ENCODE measurements around the gene CHN1. TPM values are rescaled to one million over a fixed set of nuclear protein-coding genes. Genes with fewer than 3 reads are reported as not detected.

The CHN1 gene
- total RNA-seq, 1 donor from 2014 or later, result 14.2 TPM

- no peaks in the 10 kb centered on the region for H3K27me3 ChIP-seq (ENCODE audit: low read depth)
- H3K4me3 ChIP-seq, result peak overlapping the region; percentile 57
- H3K9me3 ChIP-seq (replicated peaks), result no peaks in the 10 kb centered on the region
- no peak for TF ChIP-seq CTCF (IDR thresholded peaks at IDR 0.05; ENCODE audit: borderline replicate concordance)
- intact Hi-C loops (cut with micrococcal nuclease), result no loop called here
- H3K36me3 ChIP-seq, result no peaks in the 10 kb centered on the region
- no peak for DNase-seq
- H3K4me1 ChIP-seq, result peaks cover 50% of the 10 kb centered on the region
- peak overlapping the region; percentile 9 for H3K27ac ChIP-seq (replicated peaks)
These were observed 159.0 kb downstream of the CHN1 start for GRCh38 chr2:174846218-174846617.

- H3K27me3 ChIP-seq (ENCODE audit: low read depth), result no peaks in the 10 kb centered on the region
- H3K27ac ChIP-seq (replicated peaks), result no peak overlapping the region
- no peak for DNase-seq
- intact Hi-C loops (cut with micrococcal nuclease), result no loop called here
- H3K36me3 ChIP-seq, result no peaks in the 10 kb centered on the region
- peaks cover 54% of the 10 kb centered on the region for H3K4me1 ChIP-seq
- no peaks in the 10 kb centered on the region for H3K9me3 ChIP-seq (replicated peaks)
- no peak for TF ChIP-seq CTCF (IDR thresholded peaks at IDR 0.05; ENCODE audit: borderline replicate concordance)
- H3K4me3 ChIP-seq, result no peak overlapping the region
These were observed 160.9 kb downstream of the CHN1 start for GRCh38 chr2:174844295-174844708.

DNA sequence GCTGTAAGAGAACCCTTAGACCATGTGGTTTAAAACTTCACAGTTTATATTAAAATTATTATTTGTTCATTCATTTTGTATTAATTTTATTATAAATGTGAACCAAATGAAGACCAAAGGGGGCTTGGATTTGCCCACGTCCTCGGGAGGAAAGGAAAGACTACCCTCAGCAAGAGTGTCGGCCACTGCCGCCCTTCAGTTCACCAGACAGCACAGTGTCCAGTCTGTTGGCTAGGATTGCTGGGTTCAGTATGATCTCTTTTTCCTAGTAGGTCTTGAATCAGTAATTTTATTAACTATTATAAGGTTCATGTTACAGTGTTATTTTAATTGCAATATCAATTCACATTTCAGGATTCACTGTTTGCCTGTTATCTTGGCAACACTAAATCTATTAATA, 162.7 kb downstream of the CHN1 start:
- no peaks in the 10 kb centered on the region for H3K27me3 ChIP-seq (ENCODE audit: low read depth)
- no peaks in the 10 kb centered on the region for H3K36me3 ChIP-seq
- H3K4me1 ChIP-seq, result peaks cover 41% of the 10 kb centered on the region
- H3K9me3 ChIP-seq (replicated peaks), result no peaks in the 10 kb centered on the region
- H3K27ac ChIP-seq (replicated peaks), result no peak overlapping the region
- H3K4me3 ChIP-seq, result no peak overlapping the region
- DNase-seq, result no peak
- intact Hi-C loops (cut with micrococcal nuclease), result no loop called here
- TF ChIP-seq CTCF (IDR thresholded peaks at IDR 0.05; ENCODE audit: borderline replicate concordance), result no peak

- H3K4me1 ChIP-seq, result peaks cover 43% of the 10 kb centered on the region
- H3K4me3 ChIP-seq, result no peak overlapping the region
- DNase-seq, result no peak
- no peaks in the 10 kb centered on the region for H3K27me3 ChIP-seq (ENCODE audit: low read depth)
- H3K9me3 ChIP-seq (replicated peaks), result no peaks in the 10 kb centered on the region
- intact Hi-C loops (cut with micrococcal nuclease), result no loop called here
- H3K36me3 ChIP-seq, result no peaks in the 10 kb centered on the region
- no peak for TF ChIP-seq CTCF (IDR thresholded peaks at IDR 0.05; ENCODE audit: borderline replicate concordance)
- H3K27ac ChIP-seq (replicated peaks), result no peak overlapping the region
These were observed 163.2 kb downstream of the CHN1 start for GRCh38 chr2:174841936-174842335.

GRCh38 chr2:174841350-174841749, 163.8 kb downstream of the CHN1 start:
- no peak overlapping the region for H3K27ac ChIP-seq (replicated peaks)
- H3K4me3 ChIP-seq, result no peak overlapping the region
- H3K4me1 ChIP-seq, result peaks cover 44% of the 10 kb centered on the region
- H3K27me3 ChIP-seq (ENCODE audit: low read depth), result no peaks in the 10 kb centered on the region
- TF ChIP-seq CTCF (IDR thresholded peaks at IDR 0.05; ENCODE audit: borderline replicate concordance), result no peak
- DNase-seq, result no peak
- intact Hi-C loops (cut with micrococcal nuclease), result no loop called here
- H3K36me3 ChIP-seq, result no peaks in the 10 kb centered on the region
- H3K9me3 ChIP-seq (replicated peaks), result no peaks in the 10 kb centered on the region

DNA sequence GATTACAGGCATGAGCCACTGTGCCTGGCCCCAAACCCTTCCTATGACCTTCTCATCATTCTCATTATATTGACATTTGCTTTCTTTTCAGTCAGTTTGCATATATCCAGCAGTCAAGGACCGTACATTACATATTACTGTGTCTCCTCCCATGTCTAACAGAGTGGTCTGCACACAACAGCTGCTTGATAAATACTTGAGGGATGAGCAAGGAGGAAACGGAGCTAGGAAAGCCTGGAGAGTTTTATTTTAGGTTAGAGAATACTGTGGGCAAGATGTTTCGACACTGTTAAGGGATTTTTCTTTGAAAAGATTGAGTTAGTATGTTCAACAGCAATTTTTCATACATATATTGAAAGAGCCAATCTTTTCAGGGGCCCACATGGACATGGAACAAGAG, 164.7 kb downstream of the CHN1 start:
- Histone ChIP-seq H3K36me3 (no peaks in the 10 kb centered on the region), H3K27ac (replicated peaks) (no peak overlapping the region), H3K4me1 (peaks cover 41% of the 10 kb centered on the region), H3K9me3 (replicated peaks) (no peaks in the 10 kb centered on the region), H3K4me3 (no peak overlapping the region), H3K27me3 (ENCODE audit: low read depth) (no peaks in the 10 kb centered on the region)
- TF ChIP-seq CTCF (IDR thresholded peaks at IDR 0.05; ENCODE audit: borderline replicate concordance), result no peak
- no peak for DNase-seq
- intact Hi-C loops (cut with micrococcal nuclease), result no loop called here

All from left ventricle myocardium inferior (tissue), 1 donor.